Gastroesophageal sphincter (tissue), 4 donors: ENCODE data around the gene B3GALT4. TPM values are rescaled to one million over a fixed set of nuclear protein-coding genes. Genes with fewer than 3 reads are reported as not detected.

ENCODE experiments used
- ATAC-seq: fragments of 150-250 bp; one replicate; pipeline ENCODE4 v1.9.1; 2016; ENCODE audit warnings: mild to moderate bottlenecking, moderate library complexity
- H3K27ac ChIP-seq, 4 donors: fragments of 200-600 bp; sonication (generic) in 3 of 4; 1 replicate in 3 of 4; 2 replicates in 1 of 4; pipeline ENCODE4 v1.5.1; 2016 to 2019
- H3K27me3 ChIP-seq: fragments of 200-600 bp; sonication (generic); one replicate; pipeline ENCODE4 v1.5.1; 2019
- H3K36me3 ChIP-seq, 2 donors: fragments of 200-600 bp; sonication (generic); one replicate each; pipeline ENCODE4 v1.5.1; 2019; ENCODE audit warnings: control low read depth in 1 of 2
- H3K4me1 ChIP-seq, 3 donors: fragments of 200-600 bp; sonication (generic); 1 replicate in 2 of 3; 2 replicates in 1 of 3; pipeline ENCODE4 v1.5.1; 2016 to 2019; ENCODE audit warnings: control low read depth in 2 of 3
- H3K4me3 ChIP-seq, 2 donors: fragments of 200-600 bp; sonication (generic); one replicate each; pipeline ENCODE4 v1.5.1; 2019; ENCODE audit warnings: mild to moderate bottlenecking in 1 of 2, moderate library complexity in 1 of 2
- H3K9me3 ChIP-seq, 3 donors: fragments of 200-600 bp; sonication (generic); one replicate each; pipeline ENCODE4 v1.5.1; 2017 to 2019; ENCODE audit warnings: control low read depth in 2 of 3
- EP300 ChIP-seq: sonication (generic); formaldehyde crosslinking; IDR thresholded peaks from one replicate; pipeline ENCODE4 v1.6.1; 2017; ENCODE audit warnings: antibody characterized with exemption, mild to moderate bottlenecking
- POLR2A ChIP-seq, 2 donors: fragments of 450-650 bp; IDR thresholded peaks; one replicate each; pipeline ENCODE4 v1.6.1; 2017; ENCODE audit warnings: antibody characterized with exemption in 2 of 2, mild to moderate bottlenecking in 2 of 2, moderate library complexity in 1 of 2
- POLR2AphosphoS5 ChIP-seq: sonication (generic); formaldehyde crosslinking; IDR thresholded peaks from one replicate; pipeline ENCODE4 v1.6.1; 2017; ENCODE audit warnings: antibody characterized with exemption
- WGBS, 2 donors: methylation state at CpG; one replicate each; pipeline ENCODE4 v1.1.5; 2018; ENCODE audit warnings: low coverage in 1 of 2; 5-methylcytosine and 5-hydroxymethylcytosine counted together
- total RNA-seq, 4 donors: library from RNA; depleted of rRNA; stranded (reverse); fragments of >200 nt; gene quantifications; one replicate each; pipeline ENCODE4 v1.1.0, GENCODE V29; 2016
- TF ChIP-seq, protein P1 (sequence below), 4 experiments: fragments of 200-600 bp in 2 of 4; fragments of 450-650 bp in 2 of 4; sonication (generic) in 1 of 4; IDR thresholded peaks; one replicate each; pipeline ENCODE4 v1.5.1; 2017 to 2019; ENCODE audit warnings: antibody characterized with exemption in 4 of 4, mild to moderate bottlenecking in 2 of 4, moderate library complexity in 2 of 4

The B3GALT4 gene
- total RNA-seq, 4 donors from 2014 or later = 12.2 to 23.8 (median 17.3) TPM

DNA sequence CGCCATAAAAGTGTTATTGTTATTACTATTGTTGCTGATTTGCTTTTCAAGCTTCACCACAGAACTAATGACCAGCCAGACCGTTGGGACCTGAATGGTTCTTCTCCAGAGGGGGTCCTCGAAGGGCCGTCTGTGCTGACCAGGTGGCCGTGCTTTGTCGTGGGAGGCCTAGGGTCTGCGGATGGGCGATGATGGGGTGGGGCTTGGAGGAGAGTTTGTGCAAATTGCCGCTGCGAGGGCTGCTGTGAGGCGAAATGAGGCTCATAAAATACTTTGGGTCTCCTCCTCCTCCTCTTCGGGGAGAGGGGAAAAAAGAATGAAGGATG is 46.7 kb downstream of the B3GALT4 start:
- ATAC-seq = no peak
- Histone ChIP-seq H3K4me1 (peaks cover 5 to 49% (median 26%) of the 10 kb centered on the region in 3 donors), H3K27ac (peak overlapping the region; percentile 75 to 92 (median 85)), H3K9me3 (no peaks in the 10 kb centered on the region), H3K4me3 (peak overlapping the region; percentile 78 to 79), H3K36me3 (peaks cover 0 to 28% of the 10 kb centered on the region in 2 donors), H3K27me3 (no peaks in the 10 kb centered on the region)
- TF ChIP-seq, protein P1, sequence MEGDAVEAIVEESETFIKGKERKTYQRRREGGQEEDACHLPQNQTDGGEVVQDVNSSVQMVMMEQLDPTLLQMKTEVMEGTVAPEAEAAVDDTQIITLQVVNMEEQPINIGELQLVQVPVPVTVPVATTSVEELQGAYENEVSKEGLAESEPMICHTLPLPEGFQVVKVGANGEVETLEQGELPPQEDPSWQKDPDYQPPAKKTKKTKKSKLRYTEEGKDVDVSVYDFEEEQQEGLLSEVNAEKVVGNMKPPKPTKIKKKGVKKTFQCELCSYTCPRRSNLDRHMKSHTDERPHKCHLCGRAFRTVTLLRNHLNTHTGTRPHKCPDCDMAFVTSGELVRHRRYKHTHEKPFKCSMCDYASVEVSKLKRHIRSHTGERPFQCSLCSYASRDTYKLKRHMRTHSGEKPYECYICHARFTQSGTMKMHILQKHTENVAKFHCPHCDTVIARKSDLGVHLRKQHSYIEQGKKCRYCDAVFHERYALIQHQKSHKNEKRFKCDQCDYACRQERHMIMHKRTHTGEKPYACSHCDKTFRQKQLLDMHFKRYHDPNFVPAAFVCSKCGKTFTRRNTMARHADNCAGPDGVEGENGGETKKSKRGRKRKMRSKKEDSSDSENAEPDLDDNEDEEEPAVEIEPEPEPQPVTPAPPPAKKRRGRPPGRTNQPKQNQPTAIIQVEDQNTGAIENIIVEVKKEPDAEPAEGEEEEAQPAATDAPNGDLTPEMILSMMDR (IDR thresholded peaks at IDR 0.05) = no peak
- TF ChIP-seq EP300 (no peak), POLR2AphosphoS5 (no peak), POLR2A (IDR thresholded peaks at IDR 0.05) (no peak)
- 0 to 3% methylated on average over 8 to 10 of the region's 12 CpGs for WGBS, 2 donors

DNA sequence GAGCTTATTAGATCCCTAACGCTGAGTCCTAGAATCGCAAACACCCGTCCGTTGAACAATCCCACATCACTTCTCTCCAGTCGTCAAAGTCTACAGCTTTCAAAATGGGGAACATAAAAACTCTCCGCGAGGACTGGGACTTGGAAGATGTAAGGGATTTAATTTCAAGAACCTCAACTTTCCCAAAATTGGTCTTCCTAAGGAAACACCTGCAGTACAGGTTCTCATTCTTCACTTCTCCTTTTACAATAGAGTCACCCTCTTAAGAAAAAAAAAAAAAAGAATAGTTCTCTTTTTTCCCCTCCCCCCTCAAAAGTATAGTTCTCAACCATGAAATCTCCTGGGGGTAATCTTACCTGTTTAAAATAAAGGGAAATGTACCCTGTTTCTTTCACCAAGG is 47.2 kb downstream of the B3GALT4 start:
- TF ChIP-seq POLR2A (IDR thresholded peaks at IDR 0.05) (no peak), POLR2AphosphoS5 (no peak), EP300 (no peak)
- TF ChIP-seq, protein P1 (IDR thresholded peaks at IDR 0.05) = no peak
- no peaks in the 10 kb centered on the region for H3K9me3 ChIP-seq
- peak overlapping the region in 1 of 2 donors; percentile 78 for H3K4me3 ChIP-seq
- ATAC-seq = no peak
- 21 to 23% methylated on average over 6 to 7 of the region's 7 CpGs for WGBS, 2 donors
- no peaks in the 10 kb centered on the region for H3K27me3 ChIP-seq
- H3K4me1 ChIP-seq = peaks cover 5 to 44% (median 26%) of the 10 kb centered on the region in 3 donors
- peak overlapping the region in 3 of 4 donors; percentile 81 to 92 (median 89) for H3K27ac ChIP-seq
- peaks cover 0 to 23% of the 10 kb centered on the region in 2 donors for H3K36me3 ChIP-seq

Other genes with a start within 250 kb of the B3GALT4 start
- 100 to 1,000 TPM in 1 of 4 donors, 10 to 100 TPM in 3; 20.2 to 125 (median 45.4) TPM for gene HLA-DPA1, start 203.5 kb upstream of the B3GALT4 start, total RNA-seq
- gene HLA-DPB1, start 201.1 kb upstream of the B3GALT4 start, total RNA-seq = 10 to 100 TPM; 32.1 to 86.3 (median 66.9) TPM
- 1 to 10 TPM in 1 of 4 donors, under 1 TPM in 3; 0.35 to 1.4 (median 0.45) TPM for gene COL11A2, start 84.7 kb upstream of the B3GALT4 start, total RNA-seq
- gene RXRB, start 76.5 kb upstream of the B3GALT4 start, total RNA-seq = 10 to 100 TPM; 20.0 to 38.8 (median 28.9) TPM
- 10 to 100 TPM; 54.6 to 79.9 (median 66.4) TPM for gene SLC39A7, start 76.3 kb upstream of the B3GALT4 start, total RNA-seq
- 10 to 100 TPM in 3 of 4 donors, 1 to 10 TPM in 1; 2.2 to 16.1 (median 12.2) TPM for gene HSD17B8, start 72.5 kb upstream of the B3GALT4 start, total RNA-seq
- 10 to 100 TPM; 12.5 to 23.8 (median 17.7) TPM for gene RING1, start 68.6 kb upstream of the B3GALT4 start, total RNA-seq
- gene VPS52, start 5.2 kb upstream of the B3GALT4 start, total RNA-seq = 10 to 100 TPM; 18.1 to 45.5 (median 31.5) TPM
- 1,000 to 10,000 TPM; 1,175 to 3,464 (median 2,399) TPM for gene RPS18, start 5.0 kb upstream of the B3GALT4 start, total RNA-seq
- 10 to 100 TPM; 26.4 to 39.2 (median 35.6) TPM for gene WDR46, start 12.1 kb downstream of the B3GALT4 start, total RNA-seq
- gene PFDN6, start 12.5 kb downstream of the B3GALT4 start, total RNA-seq = 10 to 100 TPM; 40.6 to 55.5 (median 50.6) TPM
- gene RGL2, start 21.8 kb downstream of the B3GALT4 start, total RNA-seq = 10 to 100 TPM; 53.7 to 83.0 (median 60.7) TPM
- gene TAPBP, start 37.0 kb downstream of the B3GALT4 start, total RNA-seq = 100 to 1,000 TPM in 1 of 4 donors, 10 to 100 TPM in 3; 62.9 to 136 (median 69.2) TPM
- 10 to 100 TPM; 19.3 to 20.9 (median 20.1) TPM for gene ZBTB22, start 40.6 kb downstream of the B3GALT4 start, total RNA-seq
- gene DAXX, start 45.8 kb downstream of the B3GALT4 start, total RNA-seq = 10 to 100 TPM; 29.7 to 49.0 (median 48.1) TPM
- gene KIFC1, start 114.7 kb downstream of the B3GALT4 start, total RNA-seq = under 1 TPM in 2 of 4 donors, not detected in 2; 0.67 to 0.79 TPM
- gene PHF1, start 133.9 kb downstream of the B3GALT4 start, total RNA-seq = 10 to 100 TPM; 73.0 to 91.0 (median 86.1) TPM
- gene CUTA, start 141.0 kb downstream of the B3GALT4 start, total RNA-seq = 100 to 1,000 TPM in 3 of 4 donors, 10 to 100 TPM in 1; 90.2 to 144 (median 124) TPM
- 10 to 100 TPM in 3 of 4 donors, 1 to 10 TPM in 1; 9.1 to 15.9 (median 12.7) TPM for gene SYNGAP1, start 142.9 kb downstream of the B3GALT4 start, total RNA-seq
- 1 to 10 TPM; 2.2 to 4.0 (median 3.2) TPM for gene ZBTB9, start 177.5 kb downstream of the B3GALT4 start, total RNA-seq